ENCODE results near the gene ADCY3.

GRCh38 chr2:24873619-24874018 is 46.4 kb downstream of the ADCY3 start:
- TF ChIP-seq CTCF (IDR thresholded peaks at IDR 0.05): no peak
- TF ChIP-seq POLR2A (IDR thresholded peaks at IDR 0.05): no peak

Data from breast epithelium (tissue), 3 donors.